GM12872 (cell line): ENCODE data around the gene ENPP1.

Source experiments
- CTCF ChIP-seq: IDR thresholded peaks from 3 replicates; pipeline ENCODE4 v1.5.1; 2011; ENCODE audit warnings: low read depth, mild to moderate bottlenecking, low read length, moderate library complexity; ENCODE audit not compliant: insufficient read depth

ENPP1 gene

GRCh38 chr6:131937226-131937625, 129.4 kb downstream of the ENPP1 start:
- TF ChIP-seq CTCF, result no peak

GRCh38 chr6:131937703-131938631, 130.1 kb downstream of the ENPP1 start:
- TF ChIP-seq CTCF, result no peak
